ENCODE results near the gene ARHGEF12. TPM values are rescaled to one million over a fixed set of nuclear protein-coding genes. Genes with fewer than 3 reads are reported as not detected.
A peak's percentile ranks its signal among the peaks of the same experiment; 100 is the strongest.

The ARHGEF12 gene
- total and polyA plus RNA-seq, 4 donors, result 19.0 to 243 (median 55.6) TPM

DNA sequence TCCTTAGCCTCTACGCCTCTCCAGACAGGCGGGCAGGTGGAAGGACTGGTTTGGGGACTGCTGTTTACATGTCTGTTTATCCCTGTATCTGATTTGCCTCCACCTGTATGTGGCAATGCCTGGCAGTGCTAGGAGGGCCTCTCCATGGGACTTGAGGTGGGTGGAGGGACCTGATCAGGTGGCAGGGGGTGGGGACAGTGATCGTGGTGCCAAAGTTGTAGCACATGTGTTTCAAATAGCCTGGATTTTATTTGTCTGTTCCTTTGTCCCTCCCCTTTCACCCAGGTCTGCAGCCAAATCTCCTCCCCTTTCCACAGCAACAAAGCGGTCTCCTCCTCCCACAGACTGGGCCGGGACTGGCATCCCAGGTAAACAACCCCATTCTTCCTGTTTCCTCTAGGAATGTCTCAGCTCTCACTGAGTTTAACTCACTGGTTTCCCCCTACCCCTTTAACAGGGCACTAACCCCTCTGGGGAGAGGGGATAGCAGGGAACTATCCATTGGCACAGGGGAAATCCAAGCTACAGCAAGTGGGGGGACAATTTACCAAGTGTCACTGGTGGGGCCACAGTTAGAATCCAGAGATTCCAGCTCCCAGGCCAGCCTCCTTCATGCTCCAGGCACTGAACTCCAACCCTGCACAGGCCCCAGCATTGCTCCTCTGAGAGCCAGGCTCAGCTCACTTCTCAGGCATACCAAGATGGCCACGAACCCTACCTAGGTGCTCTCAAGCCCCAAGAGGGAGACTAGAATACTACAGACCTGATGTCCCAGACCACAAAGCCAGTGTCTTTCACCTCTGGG, 34.0 kb upstream of the ARHGEF12 start:
- Histone ChIP-seq H3K4me3 (no peak overlapping the region), H3K9ac (ENCODE audit: insufficient read depth in 1 of 2, low read length in 2 of 2) (no peak overlapping the region), H3K9me3 (ENCODE audit: control insufficient read depth in 4 of 4, insufficient read depth in 3 of 4, low read length in 3 of 4) (no peaks in the 10 kb centered on the region), H3K27me3 (ENCODE audit: control insufficient read depth in 3 of 3, insufficient read depth in 3 of 3, low read length in 2 of 3) (no peaks in the 10 kb centered on the region), H3K27ac (ENCODE audit: low read depth in 1 of 2, low read length in 1 of 2) (peak overlapping the region in 1 of 2 donors; percentile 46), H3K36me3 (ENCODE audit: control insufficient read depth in 4 of 4, insufficient read depth in 4 of 4, low read length in 4 of 4) (no peaks in the 10 kb centered on the region), H3K4me1 (ENCODE audit: control insufficient read depth in 5 of 5, insufficient read depth in 5 of 5, low read length in 5 of 5) (peaks cover 0 to 6% (median 0%) of the 10 kb centered on the region in 5 donors)
- TF ChIP-seq, protein P1, sequence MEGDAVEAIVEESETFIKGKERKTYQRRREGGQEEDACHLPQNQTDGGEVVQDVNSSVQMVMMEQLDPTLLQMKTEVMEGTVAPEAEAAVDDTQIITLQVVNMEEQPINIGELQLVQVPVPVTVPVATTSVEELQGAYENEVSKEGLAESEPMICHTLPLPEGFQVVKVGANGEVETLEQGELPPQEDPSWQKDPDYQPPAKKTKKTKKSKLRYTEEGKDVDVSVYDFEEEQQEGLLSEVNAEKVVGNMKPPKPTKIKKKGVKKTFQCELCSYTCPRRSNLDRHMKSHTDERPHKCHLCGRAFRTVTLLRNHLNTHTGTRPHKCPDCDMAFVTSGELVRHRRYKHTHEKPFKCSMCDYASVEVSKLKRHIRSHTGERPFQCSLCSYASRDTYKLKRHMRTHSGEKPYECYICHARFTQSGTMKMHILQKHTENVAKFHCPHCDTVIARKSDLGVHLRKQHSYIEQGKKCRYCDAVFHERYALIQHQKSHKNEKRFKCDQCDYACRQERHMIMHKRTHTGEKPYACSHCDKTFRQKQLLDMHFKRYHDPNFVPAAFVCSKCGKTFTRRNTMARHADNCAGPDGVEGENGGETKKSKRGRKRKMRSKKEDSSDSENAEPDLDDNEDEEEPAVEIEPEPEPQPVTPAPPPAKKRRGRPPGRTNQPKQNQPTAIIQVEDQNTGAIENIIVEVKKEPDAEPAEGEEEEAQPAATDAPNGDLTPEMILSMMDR (IDR thresholded peaks at IDR 0.05; ENCODE audit: control extremely low read depth, extremely low read depth), result no peak
- ATAC-seq (ENCODE audit: insufficient read depth, low FRiP score) (peak; percentile 55), DNase-seq (peak; percentile 29 to 65 (median 44))
- 54 to 81% methylated on average over 6 of the region's 6 CpGs for WGBS, 2 donors

DNA sequence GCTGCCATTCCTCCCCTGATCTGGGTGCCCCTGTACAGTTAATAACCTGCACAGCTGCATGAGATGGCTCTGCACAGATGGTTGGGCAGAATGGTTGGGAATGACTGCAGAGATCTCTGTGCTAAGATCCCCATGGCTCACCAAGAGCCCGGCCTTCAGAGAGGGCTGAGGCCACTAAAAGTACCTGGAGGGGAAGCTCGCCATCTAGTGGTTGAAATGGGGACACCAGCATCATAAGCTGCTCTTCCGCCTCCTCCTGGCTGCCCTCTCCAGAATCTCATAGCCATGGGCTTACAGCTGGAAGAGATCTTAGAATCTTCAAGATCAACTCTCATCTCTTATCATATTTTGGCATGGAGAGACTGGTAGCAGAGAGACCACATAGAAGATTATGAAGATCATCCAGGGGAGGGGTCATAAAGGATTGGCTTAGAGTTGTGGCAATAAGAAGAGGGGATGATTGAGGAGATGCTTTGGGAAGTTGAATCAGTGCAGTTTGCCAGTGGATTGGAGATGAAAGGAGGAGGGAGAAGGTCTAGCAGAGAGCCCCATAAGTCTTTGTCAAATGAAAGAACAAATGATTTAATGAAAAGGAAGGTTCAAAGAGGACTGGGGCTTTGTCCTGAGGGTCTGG, 33.1 kb upstream of the ARHGEF12 start:
- H3K36me3 ChIP-seq (ENCODE audit: control insufficient read depth in 4 of 4, insufficient read depth in 4 of 4, low read length in 4 of 4), result no peaks in the 10 kb centered on the region
- ATAC-seq (ENCODE audit: insufficient read depth, low FRiP score) (peak; percentile 38), DNase-seq (peak; percentile 52 to 81 (median 73))
- H3K9me3 ChIP-seq (ENCODE audit: control insufficient read depth in 4 of 4, insufficient read depth in 3 of 4, low read length in 3 of 4), result no peaks in the 10 kb centered on the region
- H3K27me3 ChIP-seq (ENCODE audit: control insufficient read depth in 3 of 3, insufficient read depth in 3 of 3, low read length in 2 of 3), result no peaks in the 10 kb centered on the region
- no peak overlapping the region for H3K4me3 ChIP-seq
- H3K9ac ChIP-seq (ENCODE audit: insufficient read depth in 1 of 2, low read length in 2 of 2), result no peak overlapping the region
- WGBS, 2 donors, result 16 to 19% methylated on average over 3 of the region's 3 CpGs
- peak overlapping the region in 1 of 2 donors; percentile 46 for H3K27ac ChIP-seq (ENCODE audit: low read depth in 1 of 2, low read length in 1 of 2)
- H3K4me1 ChIP-seq (ENCODE audit: control insufficient read depth in 5 of 5, insufficient read depth in 5 of 5, low read length in 5 of 5), result peaks cover 0 to 6% (median 0%) of the 10 kb centered on the region in 5 donors
- TF ChIP-seq, protein P1 (IDR thresholded peaks at IDR 0.05; ENCODE audit: control extremely low read depth, extremely low read depth), result peak; percentile 57

DNA sequence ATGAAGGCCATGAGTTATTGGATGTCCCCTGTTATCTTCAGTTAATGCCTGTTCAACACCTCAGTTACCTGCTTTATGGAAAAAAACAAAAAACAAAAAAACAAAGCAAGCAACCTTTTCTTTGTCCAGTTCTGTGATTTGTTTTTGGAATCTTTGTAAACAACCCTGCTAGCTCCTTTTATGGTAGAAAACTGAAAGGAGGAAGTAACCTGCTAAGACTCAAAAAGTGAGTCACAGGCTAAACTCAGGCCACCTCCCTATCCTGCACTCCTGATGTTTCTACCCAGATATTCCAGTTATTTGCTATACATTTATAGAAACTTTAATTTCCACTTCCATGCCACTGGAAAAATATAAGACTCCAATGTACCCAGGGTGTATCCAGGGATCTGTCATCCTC, 31.7 kb upstream of the ARHGEF12 start:
- no peaks in the 10 kb centered on the region for H3K9me3 ChIP-seq (ENCODE audit: control insufficient read depth in 4 of 4, insufficient read depth in 3 of 4, low read length in 3 of 4)

More for the DNA sequence above, 31.7 kb upstream of the ARHGEF12 start:
- Histone ChIP-seq H3K9ac (ENCODE audit: insufficient read depth in 1 of 2, low read length in 2 of 2) (no peak overlapping the region), H3K4me1 (ENCODE audit: control insufficient read depth in 5 of 5, insufficient read depth in 5 of 5, low read length in 5 of 5) (peaks cover 0 to 6% (median 0%) of the 10 kb centered on the region in 5 donors), H3K27me3 (ENCODE audit: control insufficient read depth in 3 of 3, insufficient read depth in 3 of 3, low read length in 2 of 3) (no peaks in the 10 kb centered on the region), H3K27ac (ENCODE audit: low read depth in 1 of 2, low read length in 1 of 2) (no peak overlapping the region), H3K36me3 (ENCODE audit: control insufficient read depth in 4 of 4, insufficient read depth in 4 of 4, low read length in 4 of 4) (no peaks in the 10 kb centered on the region), H3K4me3 (no peak overlapping the region)
- TF ChIP-seq, protein P1 (IDR thresholded peaks at IDR 0.05; ENCODE audit: control extremely low read depth, extremely low read depth), result no peak
- ATAC-seq (ENCODE audit: insufficient read depth, low FRiP score) (no peak), DNase-seq (no peak)

Data from lung (tissue), 12 donors.